Epithelial cell of prostate (primary cell): Measurements from ENCODE around the gene AMPD1.

Experiments
- DNase-seq: peaks from one replicate; pipeline ENCODE4 v3.0.0-alpha.2; 2011; ENCODE audit warnings: low read depth, low spot score
- H3K27ac ChIP-seq: fragments of 450-650 bp; 2 replicates; pipeline ENCODE4 v1.5.1; 2017; ENCODE audit warnings: mild to moderate bottlenecking

Gene AMPD1

GRCh38 chr1:114651893-114652292 is 43.5 kb downstream of the AMPD1 start:
- H3K27ac ChIP-seq: no peak overlapping the region
- no peak for DNase-seq

- H3K27ac ChIP-seq: no peak overlapping the region
- DNase-seq: no peak
Observed at GRCh38 chr1:114648503-114648902, 46.8 kb downstream of the AMPD1 start.

GRCh38 chr1:114641377-114641776 is 54.0 kb downstream of the AMPD1 start:
- no peak overlapping the region for H3K27ac ChIP-seq
- DNase-seq: no peak

- H3K27ac ChIP-seq: no peak overlapping the region
- DNase-seq: no peak
Observed at GRCh38 chr1:114638910-114639309, 56.4 kb downstream of the AMPD1 start.

GRCh38 chr1:114632427-114632826 is 62.9 kb downstream of the AMPD1 start:
- no peak overlapping the region for H3K27ac ChIP-seq
- no peak for DNase-seq

GRCh38 chr1:114627107-114627506 is 68.2 kb downstream of the AMPD1 start:
- no peak for DNase-seq
- H3K27ac ChIP-seq: no peak overlapping the region

GRCh38 chr1:114623364-114623763 is 72.0 kb downstream of the AMPD1 start:
- H3K27ac ChIP-seq: no peak overlapping the region
- no peak for DNase-seq
